B cell (primary cell): ENCODE data around the gene PCSK2. TPM values are rescaled to one million over a fixed set of nuclear protein-coding genes. Genes with fewer than 3 reads are reported as not detected.

Experiments used
- ATAC-seq: fragments of 200-7000 bp; cut with Tn5 transposase; one replicate; pipeline ENCODE4 v1.10.0; 2021; ENCODE audit warnings: low read depth, mild to moderate bottlenecking, moderate number of reproducible peaks, moderate library complexity
- CTCF ChIA-PET: fragments of 350-600 bp; sonication (Branson Sonifier 250); formaldehyde crosslinking; loops from one replicate; lab custom pipeline; 2021; ENCODE audit warnings: antibody characterized with exemption, inconsistent platforms; lab: Charles Lee
- POLR2A ChIA-PET: fragments of 350-600 bp; sonication (Branson Sonifier 250); formaldehyde crosslinking; loops from one replicate; lab custom pipeline; 2021; ENCODE audit warnings: antibody characterized with exemption; lab: Charles Lee
- DNase-seq: peaks from one replicate; pipeline ENCODE4 v3.0.0; 2013
- H2AFZ ChIP-seq: 2 replicates; pipeline ENCODE4 v1.6.1; 2012; ENCODE audit warnings: mild to moderate bottlenecking, low read depth, low read length; ENCODE audit not compliant: insufficient read depth, poor library complexity, severe bottlenecking
- H3K27ac ChIP-seq, 2 donors: 1 replicate in 1 of 2; 2 replicates in 1 of 2; pipeline ENCODE4 v1.5.1; 2012 to 2013; ENCODE audit warnings: low read length in 2 of 2, mild to moderate bottlenecking in 2 of 2, moderate library complexity in 1 of 2
- H3K27me3 ChIP-seq, 4 experiments: fragments of 200-600 bp in 1 of 4; sonication (generic) in 1 of 4; replicated peaks in 1 of 4; 1 replicate in 2 of 4; 2 replicates in 2 of 4; pipeline versions ENCODE4 v1.6.1 to v1.7.0; 2013 to 2016; ENCODE audit warnings: low read length in 3 of 4, mild to moderate bottlenecking in 2 of 4, mixed read lengths in 1 of 4, moderate library complexity in 1 of 4; ENCODE audit not compliant: insufficient read depth in 4 of 4, control insufficient read depth in 3 of 4; ENCODE audit errors: control extremely low read depth in 1 of 4
- H3K36me3 ChIP-seq, 2 experiments: replicated peaks in 1 of 2; 1 replicate in 1 of 2; 2 replicates in 1 of 2; pipeline versions ENCODE4 v1.6.1 to v1.7.1; 2013; ENCODE audit warnings: low read length in 1 of 2; ENCODE audit not compliant: insufficient read depth in 2 of 2, control insufficient read depth in 1 of 2; ENCODE audit errors: control extremely low read depth in 1 of 2, extremely low read depth in 1 of 2
- H3K4me1 ChIP-seq, 2 donors: fragments of 200-600 bp in 1 of 2; sonication (generic) in 1 of 2; 1 replicate in 1 of 2; 2 replicates in 1 of 2; pipeline versions ENCODE4 v1.5.1 to v1.6.1; 2013 to 2017; ENCODE audit warnings: low read length in 2 of 2; ENCODE audit not compliant: control insufficient read depth in 2 of 2, insufficient read depth in 2 of 2
- H3K4me2 ChIP-seq: replicated peaks from 2 replicates; pipeline ENCODE3; 2012; ENCODE audit warnings: mild to moderate bottlenecking, low read depth, low read length; ENCODE audit not compliant: poor library complexity, severe bottlenecking
- H3K4me3 ChIP-seq, 5 experiments: fragments of 200-600 bp in 1 of 5; sonication (generic) in 1 of 5; 1 replicate in 3 of 5; 2 replicates in 2 of 5; pipeline versions ENCODE4 v1.5.1 to v1.7.0; 2011 to 2016; ENCODE audit warnings: low read length in 4 of 5, mild to moderate bottlenecking in 4 of 5, low read depth in 2 of 5, control low read depth in 1 of 5, moderate library complexity in 1 of 5; ENCODE audit not compliant: insufficient read depth in 1 of 5; ENCODE audit errors: control extremely low read depth in 1 of 5, extremely low read depth in 1 of 5
- H3K79me2 ChIP-seq: fragments of 200-600 bp; sonication (generic); one replicate; pipeline ENCODE4 v1.6.0; 2016; ENCODE audit warnings: low read length; ENCODE audit not compliant: control insufficient read depth, insufficient read depth
- H3K9ac ChIP-seq: fragments of 200-600 bp; sonication (generic); 2 replicates; pipeline ENCODE4 v1.6.1; 2017; ENCODE audit warnings: mild to moderate bottlenecking, low read length, moderate library complexity
- H3K9me3 ChIP-seq, 3 donors: one replicate each; pipeline versions ENCODE4 v1.6.1 to v1.7.1; 2013; ENCODE audit warnings: low read length in 2 of 3; ENCODE audit not compliant: control insufficient read depth in 2 of 3, insufficient read depth in 1 of 3; ENCODE audit errors: control extremely low read depth in 1 of 3
- H4K20me1 ChIP-seq: 2 replicates; pipeline ENCODE4 v1.6.0; 2012; ENCODE audit warnings: mild to moderate bottlenecking, low read length; ENCODE audit not compliant: insufficient read depth, control insufficient read depth, poor library complexity, severe bottlenecking
- H3K27ac Mint-ChIP-seq: one replicate; pipeline ENCODE4 v1.8.0; 2021; ENCODE audit warnings: mixed read lengths
- H3K27me3 Mint-ChIP-seq: one replicate; pipeline ENCODE4 v1.8.0; 2021; ENCODE audit warnings: mixed read lengths
- H3K4me1 Mint-ChIP-seq: one replicate; pipeline ENCODE4 v1.8.0; 2021; ENCODE audit warnings: mixed read lengths
- H3K4me3 Mint-ChIP-seq: one replicate; pipeline ENCODE4 v1.8.0; 2021; ENCODE audit warnings: mixed read lengths
- H3K9me3 Mint-ChIP-seq: one replicate; pipeline ENCODE4 v1.8.0; 2022; ENCODE audit warnings: mixed read lengths; ENCODE audit not compliant: insufficient read depth
- CTCF ChIP-seq: fragments of 200-600 bp; IDR thresholded peaks from one replicate; pipeline ENCODE4 v1.8.0; 2022; ENCODE audit warnings: antibody characterized with exemption, mild to moderate bottlenecking
- EZH2 ChIP-seq: IDR thresholded peaks from 2 replicates; pipeline ENCODE4 v1.6.1; 2012; ENCODE audit warnings: borderline replicate concordance, low read depth, mild to moderate bottlenecking, moderate library complexity, low read length; ENCODE audit not compliant: insufficient read depth, poor library complexity, severe bottlenecking
- WGBS: methylation state at CpG from one replicate; pipeline ENCODE4 v1.1.5; 2013; ENCODE audit warnings: missing lambda C conversion rate; ENCODE audit not compliant: insufficient coverage; 5-methylcytosine and 5-hydroxymethylcytosine counted together
- intact Hi-C: fragments of 100-400 bp; cut with micrococcal nuclease; formaldehyde crosslinking; loops from one replicate; pipeline ENCODE4 v1.10.0; 2022
- polyA plus RNA-seq: library from polyadenylated mRNA; depleted of rRNA; stranded (reverse); fragments of >200 nt; gene quantifications from 2 replicates; pipeline ENCODE4 v1.2.3, GENCODE V29; 2012
- total RNA-seq, 2 donors: library from RNA; stranded (reverse); fragments of 120-200 nt in 1 of 2; gene quantifications; 1 replicate in 1 of 2; 2 replicates in 1 of 2; pipeline versions ENCODE4 v1.2.3 to v1.2.4, GENCODE V29; 2013 to 2022

PCSK2 gene
- total and polyA plus RNA-seq, 2 donors (not counting 1 experiment from before 2014, with no cell fraction given), result not detected

DNA sequence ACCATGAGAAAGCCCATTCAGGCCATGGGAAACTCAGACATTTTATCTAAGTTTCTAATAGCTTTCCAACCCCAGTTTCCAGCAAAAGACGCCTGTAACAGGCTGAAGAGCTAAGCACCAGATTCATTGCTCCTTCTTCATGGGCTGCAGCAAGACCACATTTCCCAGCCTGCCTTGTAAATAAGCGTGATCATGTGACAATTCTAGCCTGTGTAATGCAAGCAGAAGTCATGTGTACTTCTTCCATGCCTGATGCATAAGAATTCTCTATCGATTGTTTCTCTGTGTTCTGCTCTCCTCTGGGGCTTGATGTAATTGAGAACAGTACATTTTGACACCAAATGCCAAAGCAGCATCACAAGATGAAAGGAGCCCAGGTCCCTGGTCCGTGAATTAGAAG, 6.8 kb downstream of the PCSK2 start:
- H3K9me3 ChIP-seq, result peaks cover 0 to 2% (median 0%) of the 10 kb centered on the region in 3 donors
- H3K9me3 Mint-ChIP-seq, result no peaks in the 10 kb centered on the region
- peaks cover 0 to 2% (median 0%) of the 10 kb centered on the region in 4 experiments for H3K27me3 ChIP-seq
- H3K9ac ChIP-seq, result no peak overlapping the region
- no peaks in the 10 kb centered on the region for H3K4me1 Mint-ChIP-seq
- no peaks in the 10 kb centered on the region for H3K4me1 ChIP-seq
- H3K4me3 Mint-ChIP-seq, result no peak overlapping the region
- DNase-seq (no peak), ATAC-seq (no peak)
- H3K27ac Mint-ChIP-seq, result no peak overlapping the region
- ChIA-PET CTCF (no interaction called here), POLR2A (no interaction called here)
- WGBS, result 96% methylated on average over 3 of the region's 4 CpGs
- H4K20me1 ChIP-seq, result no peaks in the 10 kb centered on the region
- no peak overlapping the region for H3K27ac ChIP-seq
- H3K4me2 ChIP-seq, result no peak overlapping the region
- H3K4me3 ChIP-seq, result no peak overlapping the region
- no peaks in the 10 kb centered on the region for H3K79me2 ChIP-seq
- H3K27me3 Mint-ChIP-seq, result peaks cover 18% of the 10 kb centered on the region
- H2AFZ ChIP-seq, result no peak overlapping the region
- no peaks in the 10 kb centered on the region for H3K36me3 ChIP-seq
- intact Hi-C loops, result no loop called here
- TF ChIP-seq CTCF, result no peak
- no peak for TF ChIP-seq EZH2

GRCh38 chr20:17236766-17237165, 9.9 kb downstream of the PCSK2 start:
- ATAC-seq (no peak), DNase-seq (no peak)
- no peaks in the 10 kb centered on the region for H3K4me1 Mint-ChIP-seq
- H3K4me1 ChIP-seq, result no peaks in the 10 kb centered on the region
- H3K9me3 ChIP-seq, result no peaks in the 10 kb centered on the region
- no peak overlapping the region for H3K9ac ChIP-seq
- H3K79me2 ChIP-seq, result no peaks in the 10 kb centered on the region
- peaks cover 3% of the 10 kb centered on the region for H3K27me3 Mint-ChIP-seq
- H3K4me2 ChIP-seq, result no peak overlapping the region
- no peaks in the 10 kb centered on the region for H3K27me3 ChIP-seq
- H3K9me3 Mint-ChIP-seq, result peaks cover 5% of the 10 kb centered on the region
- no peak overlapping the region for H3K27ac ChIP-seq
- H3K36me3 ChIP-seq, result no peaks in the 10 kb centered on the region
- no peak overlapping the region for H3K27ac Mint-ChIP-seq
- no peak overlapping the region for H3K4me3 ChIP-seq
- ChIA-PET POLR2A (no interaction called here), CTCF (no interaction called here)
- H3K4me3 Mint-ChIP-seq, result no peak overlapping the region
- TF ChIP-seq CTCF, result no peak
- TF ChIP-seq EZH2, result no peak
- H2AFZ ChIP-seq, result no peak overlapping the region
- no peaks in the 10 kb centered on the region for H4K20me1 ChIP-seq
- intact Hi-C loops, result no loop called here
